Stimulated activated effector memory CD8-positive, alpha-beta T cell treated with anti-CD3 and anti-CD28 coated beads, Interleukin-12 subunit alpha, Interleukin-12 subunit beta, amount 100 ng/mL, for 72 hours (primary cell): ENCODE data around the gene C2orf72.
"Not testable (repeated sequence)": the region's sequence is repeated elsewhere in the genome, so short reads cannot be mapped to it uniquely, and the experiment has no call there.

ENCODE experiments used
- ATAC-seq: fragments of 150-1000 bp; cut with Tn5 transposase; 2 replicates; pipeline ENCODE4 v1.10.0; 2021
- DNase-seq, 2 donors: peaks; one replicate each; pipeline ENCODE4 v3.0.0; 2021 to 2022; ENCODE audit warnings: low spot score in 2 of 2
- H3K27ac Mint-ChIP-seq: one replicate; pipeline ENCODE4 v1.8.0; 2022; ENCODE audit warnings: mild to moderate bottlenecking, mixed read lengths
- H3K36me3 Mint-ChIP-seq: one replicate; pipeline ENCODE4 v1.8.0; 2022; ENCODE audit warnings: mild to moderate bottlenecking, mixed read lengths
- H3K4me1 Mint-ChIP-seq: one replicate; pipeline ENCODE4 v1.8.0; 2022; ENCODE audit warnings: mixed read lengths
- H3K4me3 Mint-ChIP-seq: one replicate; pipeline ENCODE4 v1.8.0; 2022; ENCODE audit warnings: mild to moderate bottlenecking, mixed read lengths
- H3K9me3 Mint-ChIP-seq: one replicate; pipeline ENCODE4 v1.8.0; 2022; ENCODE audit warnings: mixed read lengths

The C2orf72 gene

GRCh38 chr2:231063347-231063746 lies 26.0 kb downstream of the C2orf72 start:
- H3K4me3 Mint-ChIP-seq, result no peak overlapping the region
- peaks cover 37% of the 10 kb centered on the region for H3K4me1 Mint-ChIP-seq
- ATAC-seq (no peak), DNase-seq (no peak)
- H3K36me3 Mint-ChIP-seq, result peaks cover 86% of the 10 kb centered on the region
- H3K27ac Mint-ChIP-seq, result no peak overlapping the region
- H3K9me3 Mint-ChIP-seq, result no peaks in the 10 kb centered on the region

GRCh38 chr2:231065966-231066365 lies 28.6 kb downstream of the C2orf72 start:
- no peak for ATAC-seq
- no peaks in the 10 kb centered on the region for H3K9me3 Mint-ChIP-seq
- H3K4me3 Mint-ChIP-seq, result no peak overlapping the region
- H3K27ac Mint-ChIP-seq, result no peak overlapping the region
- peaks cover 100% of the 10 kb centered on the region for H3K36me3 Mint-ChIP-seq
- no peak for DNase-seq
- H3K4me1 Mint-ChIP-seq, result peaks cover 20% of the 10 kb centered on the region

- not testable (repeated sequence) for DNase-seq, H3K9me3 Mint-ChIP-seq, ATAC-seq, H3K27ac Mint-ChIP-seq, H3K4me3 Mint-ChIP-seq
- H3K36me3 Mint-ChIP-seq, result peaks cover 100% of the 10 kb centered on the region
- H3K4me1 Mint-ChIP-seq, result peaks cover 13% of the 10 kb centered on the region
These were observed 30.2 kb downstream of the C2orf72 start for GRCh38 chr2:231067531-231067930.

DNA sequence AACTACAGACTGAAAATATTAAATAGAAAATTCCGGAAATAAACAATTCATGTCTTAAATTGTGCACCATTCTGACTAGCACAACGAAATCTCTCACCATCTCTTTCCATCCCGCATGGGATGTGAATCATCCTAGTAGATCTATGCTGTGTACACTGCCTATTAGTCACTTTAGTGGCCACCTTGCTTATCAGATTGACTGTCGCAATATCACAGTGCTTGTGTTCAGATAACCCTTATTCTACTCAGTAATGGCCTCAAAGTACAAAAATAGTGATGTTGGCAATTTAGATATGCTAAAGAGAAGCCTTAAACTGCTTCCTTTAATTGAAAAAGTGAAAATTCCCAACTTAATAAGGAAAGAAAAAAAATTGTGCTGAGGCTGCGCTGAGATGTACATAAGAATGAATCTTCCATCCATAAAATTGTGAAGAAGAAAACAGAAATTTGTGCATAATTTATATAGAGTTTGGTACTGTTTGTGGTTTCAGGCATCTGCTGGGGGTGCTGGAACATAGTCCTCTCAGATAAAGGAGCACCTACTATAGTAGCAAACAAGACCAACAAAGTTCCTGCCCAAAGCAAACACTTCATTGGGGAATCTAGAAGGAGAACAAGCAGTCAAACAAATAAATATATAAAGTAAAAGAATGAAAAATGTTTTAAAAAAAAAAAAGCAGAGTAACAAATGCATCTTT lies 31.4 kb downstream of the C2orf72 start:
- Mint-ChIP-seq H3K27ac (peak overlapping the region; percentile 84), H3K4me1 (peaks cover 13% of the 10 kb centered on the region), H3K36me3 (peaks cover 100% of the 10 kb centered on the region), H3K9me3 (no peaks in the 10 kb centered on the region), H3K4me3 (no peak overlapping the region)
- DNase-seq (no peak), ATAC-seq (peak; percentile 100)

DNA sequence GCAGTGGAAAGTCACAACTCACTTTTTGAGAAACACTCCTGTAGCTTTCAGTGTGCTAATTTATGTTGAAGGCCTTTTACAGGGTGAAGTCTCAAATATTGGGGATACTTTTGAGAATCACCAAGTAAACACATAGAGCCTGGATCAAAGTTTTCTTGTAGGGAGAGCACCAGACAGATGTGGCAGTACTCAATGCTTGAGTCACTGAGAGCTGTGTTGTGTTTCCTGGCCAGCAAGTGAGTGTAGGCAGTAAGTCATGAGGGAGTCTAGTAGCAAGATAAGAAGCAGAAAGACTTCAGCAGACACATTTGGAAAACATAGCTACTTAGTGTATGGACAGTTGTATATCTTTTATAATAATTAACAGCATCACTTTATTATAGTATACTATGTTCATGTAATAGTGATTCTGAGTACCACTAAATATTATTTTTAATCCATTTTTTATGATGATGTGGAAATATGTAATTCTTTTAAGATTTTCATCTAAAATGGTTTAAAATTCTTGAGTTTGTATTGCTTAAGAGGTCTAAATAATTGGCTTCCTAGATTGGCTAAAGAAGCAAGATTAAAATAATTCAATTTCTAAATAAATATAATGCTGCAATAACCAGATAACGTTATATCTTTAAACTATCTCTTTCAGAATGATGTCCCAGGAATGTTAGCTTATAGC lies 32.2 kb downstream of the C2orf72 start:
- H3K36me3 Mint-ChIP-seq, result peaks cover 100% of the 10 kb centered on the region
- H3K4me3 Mint-ChIP-seq, result no peak overlapping the region
- no peak overlapping the region for H3K27ac Mint-ChIP-seq
- H3K4me1 Mint-ChIP-seq, result peaks cover 13% of the 10 kb centered on the region
- peak; percentile 61 for ATAC-seq
- no peak for DNase-seq
- H3K9me3 Mint-ChIP-seq, result no peaks in the 10 kb centered on the region

- no peak for ATAC-seq
- peaks cover 99% of the 10 kb centered on the region for H3K36me3 Mint-ChIP-seq
- H3K4me1 Mint-ChIP-seq, result no peaks in the 10 kb centered on the region
- H3K27ac Mint-ChIP-seq, result no peak overlapping the region
- DNase-seq, result no peak
- H3K9me3 Mint-ChIP-seq, result no peaks in the 10 kb centered on the region
- H3K4me3 Mint-ChIP-seq, result no peak overlapping the region
These were observed 47.2 kb downstream of the C2orf72 start for GRCh38 chr2:231084565-231084964.

- Mint-ChIP-seq H3K27ac (peak overlapping the region; percentile 5), H3K36me3 (peaks cover 90% of the 10 kb centered on the region), H3K4me1 (no peaks in the 10 kb centered on the region), H3K9me3 (no peaks in the 10 kb centered on the region), H3K4me3 (no peak overlapping the region)
- DNase-seq (no peak), ATAC-seq (no peak)
These were observed 51.4 kb downstream of the C2orf72 start for GRCh38 chr2:231088754-231089153.

DNA sequence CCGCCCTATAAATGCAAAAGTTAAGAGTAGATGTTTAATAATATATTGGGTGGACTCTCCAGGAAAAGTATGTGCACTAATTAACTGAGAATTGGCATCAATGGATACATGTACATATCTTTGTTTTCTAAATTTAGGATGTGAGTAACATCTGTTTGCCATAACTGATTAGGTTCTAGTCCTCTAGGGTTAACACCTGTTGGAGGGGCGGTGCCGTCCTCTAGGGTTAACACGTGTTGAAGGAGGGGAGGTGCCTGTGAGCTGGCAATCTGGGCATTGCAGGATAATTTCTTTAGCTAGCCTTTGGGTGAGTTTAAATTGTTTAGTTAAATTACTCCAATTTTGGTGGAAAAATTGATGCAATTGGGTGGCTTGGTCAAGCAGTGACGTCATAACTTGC lies 56.6 kb downstream of the C2orf72 start:
- no peak overlapping the region for H3K27ac Mint-ChIP-seq
- H3K9me3 Mint-ChIP-seq, result peaks cover 6% of the 10 kb centered on the region
- no peak for DNase-seq
- no peak overlapping the region for H3K4me3 Mint-ChIP-seq
- peaks cover 74% of the 10 kb centered on the region for H3K36me3 Mint-ChIP-seq
- ATAC-seq, result no peak
- no peaks in the 10 kb centered on the region for H3K4me1 Mint-ChIP-seq

DNA sequence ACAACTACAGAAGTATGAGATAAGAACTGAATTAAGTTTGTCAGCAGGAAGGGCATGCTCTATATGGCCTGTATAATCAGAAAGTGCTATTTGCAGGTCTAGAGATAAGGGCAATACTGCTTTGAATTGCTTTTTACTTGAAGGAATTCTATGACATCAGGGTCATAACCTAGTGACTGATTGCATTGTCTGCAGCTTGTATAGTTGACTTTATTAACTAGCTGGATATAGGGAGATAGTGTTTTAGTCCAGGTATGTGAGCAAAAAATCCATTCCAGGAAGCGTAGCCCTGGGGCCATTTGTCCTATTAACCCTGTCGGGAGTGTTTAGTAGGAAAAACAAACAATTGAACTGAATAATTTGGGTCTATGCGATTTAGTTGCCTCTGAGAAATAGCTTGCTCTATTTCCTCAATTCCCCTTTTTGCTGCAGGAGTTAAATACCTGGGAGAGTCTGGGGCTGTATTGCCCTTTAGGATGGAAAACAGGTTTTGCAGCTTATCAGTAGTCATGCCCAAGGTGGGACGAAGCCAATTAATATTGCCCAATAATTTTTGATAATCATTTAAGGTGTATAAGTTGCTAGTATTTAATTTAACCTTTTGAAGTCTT lies 57.5 kb downstream of the C2orf72 start:
- Mint-ChIP-seq H3K36me3 (peaks cover 71% of the 10 kb centered on the region), H3K4me1 (no peaks in the 10 kb centered on the region), H3K27ac (no peak overlapping the region), H3K9me3 (peaks cover 8% of the 10 kb centered on the region), H3K4me3 (no peak overlapping the region)
- DNase-seq (no peak), ATAC-seq (no peak)
